Lower lobe of right lung (tissue), 2 donors: Measurements from ENCODE around the gene KBTBD12. TPM values are rescaled to one million over a fixed set of nuclear protein-coding genes. Genes with fewer than 3 reads are reported as not detected.

ENCODE experiments used
- ATAC-seq, 2 donors: fragments of 200-7000 bp; cut with Tn5 transposase; one replicate each; pipeline ENCODE4 v1.9.1; 2020 to 2022; ENCODE audit warnings: mild to moderate bottlenecking in 2 of 2, moderate library complexity in 2 of 2
- DNase-seq: peaks from one replicate; pipeline ENCODE4 v3.0.0-alpha.2; 2020
- H3K27ac ChIP-seq: fragments of 200-600 bp; one replicate; pipeline ENCODE4 v1.8.0; 2022
- H3K27me3 ChIP-seq: fragments of 200-600 bp; one replicate; pipeline ENCODE4 v1.8.0; 2022; ENCODE audit warnings: low read depth
- H3K36me3 ChIP-seq: fragments of 200-600 bp; one replicate; pipeline ENCODE4 v1.8.0; 2022; ENCODE audit warnings: mild to moderate bottlenecking
- H3K4me1 ChIP-seq: fragments of 200-600 bp; one replicate; pipeline ENCODE4 v1.8.0; 2022
- H3K4me3 ChIP-seq: fragments of 200-600 bp; one replicate; pipeline ENCODE4 v1.8.0; 2022; ENCODE audit warnings: mild to moderate bottlenecking
- H3K9me3 ChIP-seq: fragments of 200-600 bp; one replicate; pipeline ENCODE4 v1.8.0; 2022
- intact Hi-C: fragments of 100-400 bp; cut with DNase I; formaldehyde crosslinking; loops from one replicate; pipeline ENCODE4 v1.11.0; 2022
- total RNA-seq: library from RNA; stranded (reverse); fragmentation: NEBNext Ultra II Directional; extraction: Animal tissue kit (Norgen Biotek cat#: 25700); gene quantifications from one replicate; pipeline ENCODE4 v1.2.1, GENCODE V29; 2021
- TF ChIP-seq, protein P1 (sequence below): fragments of 200-600 bp; IDR thresholded peaks from one replicate; pipeline ENCODE4 v1.8.0; 2022; ENCODE audit warnings: antibody characterized with exemption, mild to moderate bottlenecking
- donor health status: DM: no; HTN: yes; CAD: no; lungs with severe emphysema.

Gene KBTBD12
- total RNA-seq, 1 donor from 2014 or later = 0.95 TPM

DNA sequence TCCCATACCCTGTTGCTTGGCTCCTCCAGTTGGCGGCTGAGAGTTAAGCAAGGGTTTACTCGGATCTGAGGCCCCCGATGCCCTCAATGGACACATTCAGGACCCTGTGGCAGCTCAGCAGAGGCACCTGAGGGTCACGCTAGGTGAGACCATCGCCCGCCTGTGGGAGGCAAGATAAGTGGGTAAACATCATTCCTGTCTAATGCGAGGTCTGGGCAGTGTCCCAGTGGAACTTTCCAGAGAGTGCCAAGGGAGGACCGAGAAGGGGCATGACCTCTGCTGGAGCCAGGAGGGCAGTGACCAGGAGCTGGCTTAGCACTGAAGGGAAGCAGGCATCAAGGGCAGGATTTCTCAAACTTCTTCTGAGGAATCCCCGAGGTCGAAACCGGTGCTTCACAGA lies 71.8 kb downstream of the KBTBD12 start:
- no peak overlapping the region for H3K27ac ChIP-seq
- H3K27me3 ChIP-seq = no peaks in the 10 kb centered on the region
- H3K4me3 ChIP-seq = no peak overlapping the region
- no peaks in the 10 kb centered on the region for H3K4me1 ChIP-seq
- TF ChIP-seq, protein P1, sequence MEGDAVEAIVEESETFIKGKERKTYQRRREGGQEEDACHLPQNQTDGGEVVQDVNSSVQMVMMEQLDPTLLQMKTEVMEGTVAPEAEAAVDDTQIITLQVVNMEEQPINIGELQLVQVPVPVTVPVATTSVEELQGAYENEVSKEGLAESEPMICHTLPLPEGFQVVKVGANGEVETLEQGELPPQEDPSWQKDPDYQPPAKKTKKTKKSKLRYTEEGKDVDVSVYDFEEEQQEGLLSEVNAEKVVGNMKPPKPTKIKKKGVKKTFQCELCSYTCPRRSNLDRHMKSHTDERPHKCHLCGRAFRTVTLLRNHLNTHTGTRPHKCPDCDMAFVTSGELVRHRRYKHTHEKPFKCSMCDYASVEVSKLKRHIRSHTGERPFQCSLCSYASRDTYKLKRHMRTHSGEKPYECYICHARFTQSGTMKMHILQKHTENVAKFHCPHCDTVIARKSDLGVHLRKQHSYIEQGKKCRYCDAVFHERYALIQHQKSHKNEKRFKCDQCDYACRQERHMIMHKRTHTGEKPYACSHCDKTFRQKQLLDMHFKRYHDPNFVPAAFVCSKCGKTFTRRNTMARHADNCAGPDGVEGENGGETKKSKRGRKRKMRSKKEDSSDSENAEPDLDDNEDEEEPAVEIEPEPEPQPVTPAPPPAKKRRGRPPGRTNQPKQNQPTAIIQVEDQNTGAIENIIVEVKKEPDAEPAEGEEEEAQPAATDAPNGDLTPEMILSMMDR = no peak
- H3K36me3 ChIP-seq = no peaks in the 10 kb centered on the region
- no peak for DNase-seq
- no peaks in the 10 kb centered on the region for H3K9me3 ChIP-seq
- ATAC-seq = no peak
- intact Hi-C loops = no loop called here

DNA sequence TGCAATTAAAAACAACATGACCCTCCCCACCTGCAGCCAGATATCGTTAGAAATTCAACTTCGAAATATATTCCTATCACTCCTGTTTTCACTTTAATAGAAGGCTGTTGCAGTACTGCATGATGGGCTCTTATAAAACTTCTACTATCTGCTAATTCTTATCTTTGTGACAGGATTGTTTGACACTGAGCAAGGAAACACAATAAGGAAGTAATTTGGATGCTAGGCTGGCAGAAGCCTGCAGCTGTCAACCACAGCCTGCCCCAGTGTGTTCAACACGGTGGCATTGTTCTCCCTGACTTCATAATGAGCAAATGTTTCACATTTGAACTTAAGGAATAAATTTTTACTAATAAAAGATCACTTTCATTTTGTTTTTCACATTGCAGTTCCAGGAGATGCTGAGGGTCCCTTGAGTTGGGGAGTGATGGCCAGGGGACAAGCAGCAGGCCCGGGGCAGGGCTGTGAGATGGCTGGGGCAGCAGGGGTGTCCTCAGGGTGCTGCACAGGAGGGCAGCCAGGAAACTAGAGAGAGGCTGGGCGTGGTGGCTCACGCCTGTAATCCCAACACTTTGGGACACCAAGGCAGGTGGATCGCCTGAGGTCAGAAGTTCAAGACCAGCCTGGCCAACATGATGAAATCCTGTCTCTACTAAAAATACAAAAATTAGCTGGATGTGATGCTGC lies 72.4 kb downstream of the KBTBD12 start:
- DNase-seq (no peak), ATAC-seq (no peak)
- Histone ChIP-seq H3K27ac (no peak overlapping the region), H3K4me3 (no peak overlapping the region), H3K27me3 (no peaks in the 10 kb centered on the region), H3K36me3 (no peaks in the 10 kb centered on the region), H3K4me1 (no peaks in the 10 kb centered on the region), H3K9me3 (no peaks in the 10 kb centered on the region)
- TF ChIP-seq, protein P1 = no peak
- intact Hi-C loops = no loop called here

DNA sequence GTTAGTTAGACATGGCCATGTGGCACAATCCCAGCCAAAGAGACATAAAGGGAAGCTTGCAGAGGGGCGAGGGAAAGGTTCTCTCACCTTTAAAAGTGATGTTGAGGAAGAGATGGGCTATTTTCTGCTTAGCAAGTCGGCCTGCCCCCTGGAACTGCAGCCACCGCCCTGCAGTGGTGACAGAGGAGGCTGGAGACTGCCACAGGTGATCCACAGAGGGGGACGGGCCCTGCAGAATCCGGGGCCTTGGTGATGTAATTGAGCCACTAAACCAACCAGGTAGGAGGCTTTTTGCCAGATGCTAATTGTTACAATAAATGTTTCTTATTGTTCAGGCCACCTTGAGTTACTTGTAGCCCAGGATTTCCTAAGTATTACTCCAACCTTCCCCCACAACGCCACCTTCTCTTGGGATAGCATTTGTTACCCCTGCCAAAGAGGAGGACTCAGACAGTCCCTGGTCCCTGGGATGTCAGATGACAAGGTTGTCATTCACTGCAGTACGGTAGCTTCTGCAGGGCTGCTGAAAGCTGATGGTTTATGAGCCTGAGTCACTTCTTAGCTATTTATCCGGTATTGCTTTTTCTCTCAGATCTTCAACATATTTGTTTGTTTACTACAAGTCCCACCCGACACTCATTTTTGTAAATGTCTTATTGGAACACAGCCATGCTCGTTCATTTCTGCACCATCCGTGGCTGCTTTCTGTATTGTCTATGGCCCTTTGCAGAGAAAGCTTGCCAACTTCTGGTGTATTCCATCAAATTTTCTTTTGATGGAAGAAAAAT lies 73.9 kb downstream of the KBTBD12 start:
- Histone ChIP-seq H3K4me3 (no peak overlapping the region), H3K9me3 (no peaks in the 10 kb centered on the region), H3K36me3 (no peaks in the 10 kb centered on the region), H3K4me1 (no peaks in the 10 kb centered on the region), H3K27ac (no peak overlapping the region), H3K27me3 (no peaks in the 10 kb centered on the region)
- TF ChIP-seq, protein P1 = no peak
- ATAC-seq = no peak
- no peak for DNase-seq
- intact Hi-C loops = no loop called here

DNA sequence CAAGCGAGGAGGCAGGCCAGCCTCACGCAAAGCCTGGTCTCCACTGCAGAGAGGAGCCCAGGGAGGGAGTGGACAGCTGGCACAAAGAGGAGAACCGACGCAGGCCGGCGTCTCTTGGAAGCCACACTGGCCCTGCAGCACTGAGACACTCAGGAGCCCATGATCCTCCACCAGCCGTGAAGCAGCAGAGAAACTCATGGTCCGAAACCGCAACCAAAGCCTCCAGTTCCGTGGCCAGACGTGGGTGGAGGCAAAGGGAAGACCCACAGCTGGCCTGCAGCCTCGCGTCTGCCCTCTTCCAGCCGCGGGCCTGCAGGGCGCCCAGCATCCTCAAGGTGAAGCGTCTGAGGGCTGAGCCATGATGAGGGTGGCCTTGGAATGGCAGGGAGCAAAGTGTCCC lies 75.0 kb downstream of the KBTBD12 start:
- no peaks in the 10 kb centered on the region for H3K27me3 ChIP-seq
- H3K27ac ChIP-seq = no peak overlapping the region
- TF ChIP-seq, protein P1 = no peak
- ATAC-seq = no peak
- H3K9me3 ChIP-seq = no peaks in the 10 kb centered on the region
- no peak for DNase-seq
- no peak overlapping the region for H3K4me3 ChIP-seq
- no peaks in the 10 kb centered on the region for H3K4me1 ChIP-seq
- intact Hi-C loops = no loop called here
- no peaks in the 10 kb centered on the region for H3K36me3 ChIP-seq

DNA sequence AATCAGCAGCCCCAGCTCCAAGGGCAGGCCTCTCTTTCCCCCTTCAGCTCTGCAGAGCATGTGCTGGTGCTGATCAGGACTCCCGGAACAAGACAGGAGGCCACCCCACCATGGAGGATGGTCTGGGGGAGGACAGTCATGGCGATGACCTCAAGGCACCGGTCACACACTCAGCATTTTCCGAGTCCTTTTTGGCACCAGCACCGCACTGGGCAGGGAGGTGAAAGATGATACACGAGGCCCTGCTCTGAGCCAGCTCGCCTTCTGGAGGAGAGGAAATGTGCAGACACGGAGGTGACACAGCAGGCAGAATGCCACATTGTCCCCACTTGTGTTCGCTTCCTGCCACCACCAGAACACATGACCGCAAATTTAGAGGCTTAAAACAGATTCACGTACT lies 75.4 kb downstream of the KBTBD12 start:
- Histone ChIP-seq H3K4me3 (no peak overlapping the region), H3K36me3 (no peaks in the 10 kb centered on the region), H3K27me3 (no peaks in the 10 kb centered on the region), H3K4me1 (no peaks in the 10 kb centered on the region), H3K9me3 (no peaks in the 10 kb centered on the region), H3K27ac (no peak overlapping the region)
- TF ChIP-seq, protein P1 = no peak
- no peak for DNase-seq
- no peak for ATAC-seq
- intact Hi-C loops = no loop called here
